Measurements from ENCODE around the gene RALGPS1. TPM values are rescaled to one million over a fixed set of nuclear protein-coding genes. Genes with fewer than 3 reads are reported as not detected.

The RALGPS1 gene
- total and polyA plus RNA-seq, 2 of the 13 experiments (the other 11 are each of a cell fraction or from before 2014, with no cell fraction given), result 3.7 to 6.5 TPM

DNA sequence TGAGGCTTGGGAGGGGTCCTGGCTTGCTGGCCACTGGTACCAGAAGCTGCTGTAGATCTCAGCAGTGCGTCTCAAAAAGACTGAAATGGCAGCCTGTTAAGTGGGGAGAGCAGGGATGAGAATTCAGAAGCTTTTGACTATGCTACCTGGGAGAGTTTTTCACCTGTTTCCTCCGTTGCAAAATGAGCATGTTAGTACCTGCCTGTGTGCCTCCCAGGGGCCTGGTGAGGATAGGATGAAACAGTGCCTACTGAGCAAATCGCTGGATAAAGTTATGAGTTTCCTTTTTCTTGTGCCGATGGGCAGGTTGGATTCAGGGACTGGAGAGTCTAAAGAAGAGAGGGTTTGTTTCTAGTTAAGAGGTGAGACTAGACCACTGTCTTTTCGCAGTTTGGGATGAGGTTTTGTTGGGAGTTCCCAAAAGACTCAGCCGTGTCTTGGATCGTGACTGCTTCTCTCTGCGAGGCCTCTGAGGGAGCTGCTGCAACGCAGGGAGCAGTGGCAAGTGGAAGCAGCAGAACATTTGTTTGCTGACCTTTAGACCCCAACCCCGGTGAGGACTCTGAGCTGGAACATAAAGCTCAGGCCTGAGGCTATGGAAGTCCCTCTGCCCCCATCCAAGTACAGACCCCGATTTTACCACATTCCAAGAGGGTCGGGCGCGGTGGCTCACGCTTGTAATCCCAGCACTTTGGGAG lies 1.4 kb downstream of the RALGPS1 start (continued):
- TF ChIP-seq, protein P1, sequence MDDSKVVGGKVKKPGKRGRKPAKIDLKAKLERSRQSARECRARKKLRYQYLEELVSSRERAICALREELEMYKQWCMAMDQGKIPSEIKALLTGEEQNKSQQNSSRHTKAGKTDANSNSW (CRISPR knock-in tag; IDR thresholded peaks at IDR 0.05; ENCODE audit: borderline replicate concordance), result no peak
- TF ChIP-seq KDM2A (CRISPR knock-in tag; IDR thresholded peaks at IDR 0.05; ENCODE audit: borderline replicate concordance, low read depth), result 0 out of 2 replicates have a peak, but pooled peaks have one; percentile 19
- TF ChIP-seq ZNF281 (CRISPR knock-in tag; IDR thresholded peaks at IDR 0.05; ENCODE audit: borderline replicate concordance), result no peak
- TF ChIP-seq, protein P2, sequence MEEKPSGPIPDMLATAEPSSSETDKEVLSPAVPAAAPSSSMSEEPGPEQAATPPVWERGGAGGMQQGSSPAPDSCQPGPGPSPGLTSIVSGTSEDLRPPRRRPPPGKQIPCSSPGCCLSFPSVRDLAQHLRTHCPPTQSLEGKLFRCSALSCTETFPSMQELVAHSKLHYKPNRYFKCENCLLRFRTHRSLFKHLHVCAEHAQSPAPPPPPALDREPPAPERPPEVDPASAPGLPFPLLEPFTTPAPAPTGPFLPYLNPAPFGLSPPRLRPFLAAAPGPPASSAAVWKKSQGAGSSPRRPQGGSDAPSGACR (CRISPR knock-in tag; IDR thresholded peaks at IDR 0.05), result no peak
- TF ChIP-seq, protein P3, sequence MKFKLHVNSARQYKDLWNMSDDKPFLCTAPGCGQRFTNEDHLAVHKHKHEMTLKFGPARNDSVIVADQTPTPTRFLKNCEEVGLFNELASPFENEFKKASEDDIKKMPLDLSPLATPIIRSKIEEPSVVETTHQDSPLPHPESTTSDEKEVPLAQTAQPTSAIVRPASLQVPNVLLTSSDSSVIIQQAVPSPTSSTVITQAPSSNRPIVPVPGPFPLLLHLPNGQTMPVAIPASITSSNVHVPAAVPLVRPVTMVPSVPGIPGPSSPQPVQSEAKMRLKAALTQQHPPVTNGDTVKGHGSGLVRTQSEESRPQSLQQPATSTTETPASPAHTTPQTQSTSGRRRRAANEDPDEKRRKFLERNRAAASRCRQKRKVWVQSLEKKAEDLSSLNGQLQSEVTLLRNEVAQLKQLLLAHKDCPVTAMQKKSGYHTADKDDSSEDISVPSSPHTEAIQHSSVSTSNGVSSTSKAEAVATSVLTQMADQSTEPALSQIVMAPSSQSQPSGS (CRISPR knock-in tag; IDR thresholded peaks at IDR 0.05), result no peak
- no peak for TF ChIP-seq KLF12 (CRISPR knock-in tag; IDR thresholded peaks at IDR 0.05; ENCODE audit: borderline replicate concordance)
- no peak for TF ChIP-seq IRF2 (CRISPR knock-in tag; IDR thresholded peaks at IDR 0.05)
- peak; percentile 55; the same call in 1 of the 2 replicates for TF ChIP-seq ZNF317 (CRISPR knock-in tag; IDR thresholded peaks at IDR 0.05)
- TF ChIP-seq ZNF292 (CRISPR knock-in tag; IDR thresholded peaks at IDR 0.05; ENCODE audit: borderline replicate concordance, low read depth), result peak; percentile 34; the same call in 1 of the 2 replicates
- TF ChIP-seq GLMP (CRISPR knock-in tag; IDR thresholded peaks at IDR 0.05; ENCODE audit: borderline replicate concordance), result no peak
- no peak for TF ChIP-seq HMG20A (CRISPR knock-in tag; IDR thresholded peaks at IDR 0.05; ENCODE audit: borderline replicate concordance)
- no peak for TF ChIP-seq TCF7 (IDR thresholded peaks at IDR 0.05; ENCODE audit: low read depth)
- TF ChIP-seq FIP1L1 (IDR thresholded peaks at IDR 0.05; ENCODE audit: borderline replicate concordance, insufficient read depth, low read depth, low read length), result no peak
- TF ChIP-seq NR2F1 (CRISPR knock-in tag; IDR thresholded peaks at IDR 0.05), result 0 out of 4 replicates have a peak, but pooled peaks have one; percentile 33 to 50
- TF ChIP-seq ZNF501 (CRISPR knock-in tag; IDR thresholded peaks at IDR 0.05), result 0 out of 2 replicates have a peak, but pooled peaks have one; percentile 25
- no peak for TF ChIP-seq ZNF10 (CRISPR knock-in tag; IDR thresholded peaks at IDR 0.05; ENCODE audit: borderline replicate concordance, low read depth)
- no peak for TF ChIP-seq KAT7 (CRISPR knock-in tag; IDR thresholded peaks at IDR 0.05; ENCODE audit: borderline replicate concordance)
- 0 out of 2 replicates have a peak, but pooled peaks have one; percentile 18 for TF ChIP-seq SP2 (CRISPR knock-in tag; IDR thresholded peaks at IDR 0.05)
- TF ChIP-seq MZF1 (CRISPR knock-in tag; IDR thresholded peaks at IDR 0.05; ENCODE audit: borderline replicate concordance), result no peak
- no peak for TF ChIP-seq ATF7-NPFF (CRISPR knock-in tag; IDR thresholded peaks at IDR 0.05; ENCODE audit: low read depth)
- TF ChIP-seq CBFB (CRISPR knock-in tag; IDR thresholded peaks at IDR 0.05), result no peak
- TF ChIP-seq RORA (CRISPR knock-in tag; IDR thresholded peaks at IDR 0.05), result no peak
- TF ChIP-seq ZNF709 (CRISPR knock-in tag; IDR thresholded peaks at IDR 0.05), result no peak

All from HepG2 (cell line).